GM19099 (cell line): Measurements from ENCODE around the gene VPS4B.
A peak's percentile ranks its signal among the peaks of the same experiment; 100 is the strongest.

ENCODE experiments used
- POLR2A ChIP-seq: IDR thresholded peaks from 3 replicates; pipeline ENCODE4 v1.6.1; 2011; ENCODE audit warnings: low read depth; ENCODE audit not compliant: insufficient read length; ENCODE audit errors: extremely low read depth

Gene VPS4B

DNA sequence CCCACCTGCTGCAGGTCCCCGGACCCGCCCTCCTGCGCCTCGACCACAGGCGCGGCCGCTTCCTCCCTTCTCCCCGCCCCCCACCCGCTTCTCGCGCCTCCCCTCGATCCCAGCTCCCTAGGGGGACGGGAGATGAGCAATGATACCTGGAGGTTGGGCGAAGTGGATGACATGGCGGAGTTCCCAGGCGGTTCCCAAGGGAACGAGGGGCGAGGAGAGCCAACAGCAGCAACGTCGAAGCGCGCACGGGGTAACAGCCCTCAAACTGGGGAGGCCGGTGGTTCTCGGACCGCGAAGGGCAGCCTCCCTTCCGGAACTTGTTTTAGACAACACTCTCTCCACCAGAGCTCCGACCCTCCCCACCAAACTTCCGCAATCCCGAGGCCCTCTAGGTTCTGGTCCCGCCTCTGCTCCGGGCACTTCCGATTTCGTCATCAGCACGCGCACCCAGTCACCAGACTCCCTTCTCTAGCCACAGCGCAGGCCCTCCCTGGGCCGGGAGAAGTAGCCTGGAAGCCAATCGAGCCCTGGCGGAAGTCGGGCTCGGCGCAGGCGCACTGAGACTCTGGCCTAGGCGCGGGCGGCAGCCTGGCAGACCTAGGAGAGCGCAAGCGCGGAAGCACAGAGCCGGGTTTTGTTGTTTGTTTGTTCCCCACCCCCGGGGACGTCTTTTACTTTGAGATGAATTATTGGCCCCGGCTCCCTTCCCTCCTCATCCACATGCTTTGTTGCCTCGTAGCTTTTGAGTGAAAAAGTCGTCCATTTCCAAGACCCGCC lies at the start of gene VPS4B:
TSS of gene VPS4B (minus strand) at position 390 of the 777 bp plus-strand sequence. CDS start at position 173, 217 bp downstream.
- peak; percentile 91 for TF ChIP-seq POLR2A

DNA sequence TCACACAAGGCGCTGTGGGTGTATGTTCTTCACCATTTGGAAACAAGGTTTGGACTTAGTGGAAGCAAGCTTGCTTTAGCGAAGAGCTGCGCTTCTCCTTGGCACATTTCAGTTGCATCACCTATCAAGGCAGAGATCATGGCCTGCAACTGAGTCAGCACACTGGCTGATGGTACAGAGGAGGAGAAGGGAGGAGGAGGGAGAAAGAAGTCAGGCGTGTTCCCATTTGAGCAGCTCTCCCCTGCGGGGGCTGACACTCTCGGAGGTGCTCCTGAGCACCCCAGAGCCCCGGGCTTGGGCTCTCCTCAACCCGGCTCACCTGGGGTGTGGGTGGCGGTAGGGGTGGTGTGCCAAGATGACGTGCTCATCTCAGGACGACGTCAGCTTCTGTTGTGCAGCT lies 48.5 kb upstream of the VPS4B start:
- no peak for TF ChIP-seq POLR2A

DNA sequence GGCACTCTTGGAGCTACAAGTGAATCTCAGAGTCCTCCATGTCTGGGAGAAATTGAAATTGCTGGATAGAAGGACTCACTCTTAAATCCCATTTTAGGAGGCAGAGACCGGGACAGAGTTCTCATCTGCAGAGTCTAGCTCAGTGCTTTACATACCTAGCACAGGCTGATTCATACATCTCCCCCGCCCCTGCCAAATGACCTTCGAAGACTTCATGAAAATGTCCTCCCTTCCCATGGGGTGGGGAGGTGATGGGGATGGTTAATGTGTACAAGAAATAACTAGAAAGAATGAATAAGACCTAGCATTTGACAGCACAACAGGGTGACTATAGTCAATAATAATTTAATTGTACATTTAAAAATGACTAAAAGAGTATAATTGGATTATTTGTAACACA lies 46.3 kb upstream of the VPS4B start:
- no peak for TF ChIP-seq POLR2A

DNA sequence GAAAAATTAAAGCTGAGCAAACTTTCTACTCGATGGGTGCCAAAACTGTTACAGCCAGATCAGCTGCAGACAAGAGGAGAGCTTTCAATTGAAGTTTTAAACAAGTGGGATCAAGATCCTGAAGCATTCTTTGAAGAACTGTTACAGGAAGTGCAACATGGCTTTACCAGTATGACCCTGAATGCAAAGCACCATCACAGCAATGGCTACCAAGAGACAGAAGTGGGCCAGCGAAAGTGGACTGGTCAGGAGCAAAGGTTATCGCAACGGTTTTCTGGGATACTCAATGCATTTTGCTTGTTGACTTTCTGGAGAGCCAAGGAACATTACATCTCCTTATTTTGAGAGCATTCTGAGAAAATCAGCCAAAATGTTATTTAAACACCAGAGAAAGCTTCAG lies 45.4 kb upstream of the VPS4B start:
- TF ChIP-seq POLR2A = no peak

DNA sequence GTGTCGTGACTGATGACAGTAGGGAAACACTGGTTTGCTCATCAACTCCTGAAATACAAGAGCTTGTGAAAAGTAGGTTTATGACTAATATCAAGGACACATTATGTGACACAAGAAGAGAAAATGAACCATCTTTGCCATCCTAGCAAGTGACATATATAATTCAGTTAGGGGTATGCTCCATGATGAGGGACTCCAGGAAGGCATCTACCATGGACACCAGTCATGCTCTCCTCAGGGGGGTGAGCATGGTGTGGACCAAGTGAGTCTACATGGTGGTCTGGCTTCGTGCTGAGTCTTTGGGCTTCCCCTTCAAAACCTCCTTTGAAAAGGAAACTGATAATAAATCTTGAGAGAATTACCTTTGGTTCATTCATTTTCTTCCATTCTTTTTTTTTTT lies 42.8 kb upstream of the VPS4B start:
- no peak for TF ChIP-seq POLR2A

DNA sequence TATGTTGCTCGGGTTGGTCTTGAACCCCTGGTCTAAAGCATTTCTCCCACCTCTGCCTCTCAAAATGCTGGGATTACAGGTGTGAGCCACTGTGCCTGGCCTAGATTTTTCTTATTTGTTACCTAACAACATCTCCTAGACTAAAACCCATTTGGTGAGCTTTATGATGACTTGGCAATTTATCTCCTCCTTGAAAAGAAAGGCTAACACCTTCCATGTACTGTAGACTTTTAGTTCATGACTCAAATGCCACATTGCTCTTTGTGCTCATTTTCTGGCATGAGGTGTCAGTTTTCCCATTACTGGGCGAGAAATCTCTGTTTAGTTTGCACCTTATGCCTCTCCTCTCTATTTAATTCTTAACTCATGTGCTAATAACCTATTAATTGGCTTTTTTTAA lies 42.2 kb upstream of the VPS4B start:
- TF ChIP-seq POLR2A = no peak

DNA sequence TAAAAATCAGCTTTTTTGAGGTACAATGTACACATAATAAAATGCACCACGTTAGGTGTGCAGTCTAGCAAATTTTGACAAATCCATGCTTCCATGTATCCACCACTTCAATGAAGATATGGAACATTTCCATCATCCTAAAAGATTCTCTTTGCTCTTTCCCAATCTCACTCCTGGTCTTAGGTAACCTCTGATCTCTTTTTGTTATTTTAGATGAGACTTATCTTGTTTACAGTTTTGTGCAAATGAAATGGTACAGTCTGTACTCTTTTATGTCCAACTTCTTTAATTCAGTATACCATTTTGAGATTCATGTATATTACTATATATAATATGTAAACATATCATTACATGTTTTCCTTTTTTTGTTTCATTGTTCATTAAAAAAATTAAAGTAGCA lies 38.1 kb upstream of the VPS4B start:
- no peak for TF ChIP-seq POLR2A

DNA sequence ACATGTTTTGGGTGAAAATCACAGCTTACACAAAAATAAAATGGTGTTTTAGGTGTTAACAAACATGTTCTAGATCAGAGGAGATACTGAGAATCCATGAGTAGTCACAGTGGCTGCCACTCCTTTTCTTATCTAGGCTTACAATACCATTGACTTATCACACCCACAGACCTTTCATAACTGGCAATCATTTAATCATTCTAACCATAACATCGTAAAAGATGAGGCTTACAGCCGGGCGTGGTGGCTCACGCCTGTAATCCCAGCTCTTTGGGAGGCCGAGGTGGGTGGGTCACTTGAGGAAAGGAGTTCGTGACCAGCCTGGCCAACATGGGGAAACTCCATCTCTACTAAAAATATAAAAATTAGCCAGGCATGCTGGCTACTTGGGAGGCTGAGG lies 35.7 kb upstream of the VPS4B start:
- TF ChIP-seq POLR2A = no peak

DNA sequence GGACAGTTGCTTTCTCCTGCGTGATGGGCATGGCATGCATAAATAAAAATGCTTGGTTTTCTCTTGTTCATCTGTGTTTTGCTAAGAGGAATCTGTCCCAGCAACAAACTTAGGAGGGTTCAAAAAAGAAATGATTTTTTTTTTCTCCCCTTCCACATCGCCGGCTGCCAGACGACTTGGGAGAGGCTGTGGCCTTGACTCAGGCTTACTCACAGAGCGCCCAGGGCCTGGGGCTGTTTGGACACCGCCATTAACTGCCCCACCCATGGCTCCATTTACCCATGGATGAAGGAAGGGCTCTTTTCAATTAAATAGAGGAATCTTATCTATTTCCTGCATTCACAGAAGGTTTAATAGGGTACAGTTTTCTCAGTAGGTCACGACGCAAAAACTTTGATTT lies 32.2 kb upstream of the VPS4B start:
- no peak for TF ChIP-seq POLR2A

DNA sequence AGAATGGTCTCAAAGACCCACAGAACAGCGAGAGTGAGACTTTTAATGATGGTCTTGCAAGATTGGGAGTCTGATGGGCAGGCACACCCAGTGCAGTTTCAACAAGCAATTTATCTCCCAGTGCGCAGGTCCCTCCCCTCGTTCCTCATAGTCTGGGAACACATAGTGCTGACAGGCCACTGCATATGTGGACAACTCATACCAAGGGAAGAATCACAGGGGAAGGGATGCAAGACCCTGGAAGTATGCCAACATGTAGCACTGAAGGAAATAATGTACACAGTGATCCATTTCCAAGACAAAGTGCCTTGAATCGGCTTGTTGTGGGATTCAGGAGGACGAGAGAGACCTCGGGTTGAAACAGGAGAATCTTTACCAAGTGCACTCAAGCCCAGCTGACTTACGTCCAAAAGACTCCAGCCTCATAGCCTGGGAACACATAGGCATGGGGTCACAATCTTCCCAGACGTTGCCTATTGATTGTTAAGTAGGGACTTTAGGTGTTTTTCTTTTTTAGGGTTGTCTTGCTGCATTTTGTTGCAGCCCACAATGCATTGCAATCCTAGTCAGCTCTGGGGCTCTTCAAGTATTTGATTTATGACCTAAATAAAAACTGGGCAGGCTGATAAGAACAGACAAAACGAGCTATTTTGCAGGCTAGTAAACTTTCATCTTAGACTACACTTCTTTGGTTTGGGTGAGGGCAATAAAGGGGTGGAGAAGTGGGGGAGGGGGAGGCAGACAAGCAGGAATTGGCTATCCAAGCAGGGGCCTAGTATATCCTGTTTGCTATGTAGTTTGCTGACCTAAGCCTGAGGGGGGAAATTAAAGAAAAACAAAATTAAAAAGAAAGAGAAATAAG lies 29.8 kb upstream of the VPS4B start:
- no peak for TF ChIP-seq POLR2A

DNA sequence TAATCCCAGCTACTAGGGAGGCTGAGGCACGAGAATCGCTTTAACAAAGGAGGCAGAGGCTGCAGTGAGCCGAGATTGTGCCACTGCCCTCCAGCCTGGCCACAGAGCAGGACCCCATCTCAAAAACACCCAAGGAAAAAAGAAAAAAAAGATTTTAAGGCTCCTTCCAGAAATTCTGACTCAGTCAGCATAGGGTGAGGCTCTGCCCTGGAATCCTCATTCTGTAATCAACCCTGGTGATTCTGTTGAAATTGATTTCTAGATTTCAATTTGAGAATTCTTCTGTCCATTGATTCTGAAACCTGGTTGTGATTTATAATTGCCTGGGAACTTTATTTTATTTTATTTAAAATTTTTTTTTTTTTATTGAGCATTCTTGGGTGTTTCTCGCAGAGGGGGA lies 27.1 kb upstream of the VPS4B start:
- no peak for TF ChIP-seq POLR2A

DNA sequence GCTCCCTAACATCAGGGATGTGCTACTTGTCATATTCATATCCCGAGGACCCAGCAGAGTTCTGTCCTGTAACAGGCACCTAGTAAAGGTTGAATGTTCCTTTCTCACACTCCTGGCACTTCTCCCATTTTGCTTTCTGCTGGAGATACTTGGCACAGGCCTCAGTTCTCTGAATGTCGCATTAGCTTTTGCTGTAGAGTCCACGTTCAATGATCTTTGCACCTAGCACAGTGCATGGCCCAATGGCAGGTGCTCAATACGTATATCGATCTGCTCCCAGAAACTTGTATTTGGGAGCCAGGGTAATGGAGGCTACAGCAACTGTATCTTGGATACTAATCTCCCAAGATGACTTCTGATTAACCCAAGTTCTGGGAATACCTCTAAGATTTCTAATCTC lies 24.8 kb upstream of the VPS4B start:
- TF ChIP-seq POLR2A = no peak

DNA sequence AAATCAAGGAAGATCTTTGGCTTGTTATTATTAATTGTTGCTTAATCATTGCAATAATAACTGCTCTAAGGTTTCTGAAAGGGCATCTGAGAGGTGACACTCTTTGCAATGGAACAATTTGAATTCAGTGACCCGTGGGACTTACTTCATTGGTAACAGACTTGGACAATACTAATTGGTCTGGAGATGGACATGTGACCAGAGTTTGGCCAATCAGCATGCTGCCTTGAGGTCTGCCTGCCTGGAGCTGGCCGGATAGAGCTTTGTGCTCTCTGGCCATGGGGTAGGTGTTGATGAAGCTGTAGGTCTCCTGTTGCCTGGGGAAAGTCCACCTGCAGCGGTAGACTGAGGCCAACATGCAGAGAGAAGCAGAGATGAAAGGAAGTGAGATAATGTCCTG lies 24.0 kb upstream of the VPS4B start:
- TF ChIP-seq POLR2A = no peak

DNA sequence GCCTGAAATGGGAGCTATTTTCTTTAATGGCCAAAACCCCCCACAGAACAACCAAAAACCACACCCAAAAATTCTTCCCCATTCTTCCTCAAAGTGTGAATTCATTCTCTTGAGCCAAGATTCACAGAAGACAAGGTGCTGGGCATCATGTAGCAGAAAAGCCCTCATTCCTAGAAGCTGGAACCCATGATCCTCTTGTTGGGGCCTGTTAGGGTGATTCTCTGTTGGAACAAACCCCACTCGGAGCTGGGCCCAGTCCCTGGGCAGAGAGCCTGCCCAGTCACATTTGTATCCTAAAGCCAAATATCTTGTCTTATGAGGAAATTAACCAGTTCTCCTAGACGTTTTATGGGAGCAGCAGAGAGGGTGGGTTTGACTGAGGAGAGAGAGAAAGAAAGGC lies 22.8 kb upstream of the VPS4B start:
- no peak for TF ChIP-seq POLR2A

DNA sequence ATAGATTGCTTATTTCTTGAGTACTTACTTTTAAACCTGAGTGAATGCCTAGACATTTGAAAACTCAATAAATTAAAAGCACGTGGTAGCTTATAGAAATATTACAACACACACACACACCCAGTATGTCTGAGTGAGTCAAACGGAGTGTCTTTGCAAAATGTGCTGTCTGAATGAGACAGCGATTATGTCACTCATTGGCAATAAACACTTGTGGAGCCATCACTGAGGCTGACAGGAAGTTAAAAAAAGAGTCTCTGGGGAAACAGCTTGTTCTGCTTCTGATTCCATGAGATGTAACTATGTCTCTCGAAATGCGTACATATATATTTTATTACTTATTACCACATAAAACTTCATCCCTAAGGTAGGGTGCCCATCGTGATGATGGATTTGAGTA lies 22.3 kb upstream of the VPS4B start:
- no peak for TF ChIP-seq POLR2A

DNA sequence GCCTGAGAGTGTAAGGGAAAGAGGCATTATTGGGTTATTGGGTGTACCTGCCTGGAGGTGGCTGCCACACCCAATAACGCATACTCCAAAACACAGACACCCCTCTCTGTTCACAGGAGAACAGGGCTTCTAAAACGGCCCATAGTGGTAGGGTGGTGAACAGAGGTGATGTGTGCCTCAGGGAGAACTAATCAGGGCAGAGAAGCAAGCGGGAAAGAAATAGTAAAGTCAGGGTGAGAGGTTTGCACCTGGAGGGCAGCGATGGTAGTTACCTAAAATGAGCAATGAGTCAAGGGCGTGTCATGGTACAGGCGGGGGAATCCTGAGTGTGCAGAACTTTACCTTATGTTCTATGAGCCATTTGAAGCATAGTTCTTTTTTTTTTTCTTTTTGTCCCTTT lies 21.6 kb upstream of the VPS4B start:
- TF ChIP-seq POLR2A = no peak
